PC-9 (cell line): ENCODE data around the gene SDK2. TPM values are rescaled to one million over a fixed set of nuclear protein-coding genes. Genes with fewer than 3 reads are reported as not detected.

Source experiments
- BruUV-seq: library from RNA; stranded (reverse); fragments of 400-500 nt; replicated peaks from 2 replicates; lab custom pipeline; 2021; lab: Mats Ljungman, UMichigan
- CTCF ChIA-PET: fragments of 300-600 bp; sonication (Branson Sonifier 250); formaldehyde crosslinking; loops from one replicate; lab custom pipeline; 2022; ENCODE audit warnings: antibody characterized with exemption; lab: Charles Lee
- POLR2A ChIA-PET: fragments of 300-600 bp; sonication (Branson Sonifier 250); formaldehyde crosslinking; loops from one replicate; lab custom pipeline; 2022; ENCODE audit warnings: antibody characterized with exemption; ENCODE audit not compliant: unreplicated experiment; lab: Charles Lee
- DNase-seq, 2 experiments: peaks; one replicate each; pipeline versions ENCODE4 v3.0.0 to v3.0.0-alpha.2; 2015 to 2022; ENCODE audit warnings: mixed read lengths in 1 of 2
- H2AFZ ChIP-seq: fragments of 200-600 bp; sonication (generic); 2 replicates; pipeline ENCODE4 v1.8.1; 2017; ENCODE audit warnings: antibody characterized with exemption
- H3F3A ChIP-seq: fragments of 200-600 bp; sonication (generic); 2 replicates; pipeline ENCODE4 v1.8.1; 2017; ENCODE audit warnings: antibody characterized with exemption, mild to moderate bottlenecking, low read depth; ENCODE audit not compliant: insufficient read depth
- H3K27ac ChIP-seq: fragments of 200-600 bp; sonication (generic); 2 replicates; pipeline ENCODE4 v1.6.1; 2016; ENCODE audit warnings: mixed run types
- H3K27me3 ChIP-seq: fragments of 200-600 bp; sonication (generic); 2 replicates; pipeline ENCODE4 v1.6.1; 2016; ENCODE audit warnings: low read depth, mixed run types; ENCODE audit not compliant: insufficient read depth
- H3K36me3 ChIP-seq: fragments of 200-600 bp; sonication (generic); 2 replicates; pipeline ENCODE4 v1.6.1; 2016; ENCODE audit warnings: low read depth, mixed run types
- H3K4me1 ChIP-seq: fragments of 200-600 bp; sonication (generic); replicated peaks from 2 replicates; pipeline ENCODE4 v1.6.1; 2016; ENCODE audit warnings: mixed run types; ENCODE audit not compliant: insufficient read depth
- H3K4me2 ChIP-seq: fragments of 200-600 bp; sonication (generic); 2 replicates; pipeline ENCODE4 v1.6.1; 2017; ENCODE audit warnings: mixed run types
- H3K4me3 ChIP-seq: fragments of 200-600 bp; sonication (generic); 2 replicates; pipeline ENCODE4 v1.6.1; 2016; ENCODE audit warnings: mixed run types
- H3K79me2 ChIP-seq: fragments of 200-600 bp; sonication (generic); 2 replicates; pipeline ENCODE4 v1.6.1; 2017; ENCODE audit warnings: low read depth, mixed run types
- H3K9me2 ChIP-seq: fragments of 200-600 bp; sonication (generic); 2 replicates; pipeline ENCODE4 v1.8.1; 2017; ENCODE audit warnings: mild to moderate bottlenecking; ENCODE audit not compliant: insufficient read depth
- H3K9me3 ChIP-seq: fragments of 200-600 bp; sonication (generic); 2 replicates; pipeline ENCODE4 v1.8.1; 2016; ENCODE audit warnings: low read depth; ENCODE audit not compliant: insufficient read depth
- H4K20me1 ChIP-seq: fragments of 200-600 bp; sonication (generic); 2 replicates; pipeline ENCODE4 v1.8.1; 2017; ENCODE audit not compliant: insufficient read depth
- CTCF ChIP-seq: fragments of 200-600 bp; sonication (generic); conservative IDR thresholded peaks from 2 replicates; pipeline ENCODE4 v1.6.1; 2017; ENCODE audit warnings: mixed run types, antibody characterized with exemption, mild to moderate bottlenecking, moderate library complexity
- EZH2 ChIP-seq: fragments of 200-600 bp; sonication (generic); IDR thresholded peaks from 2 replicates; pipeline ENCODE4 v1.8.0; 2017; ENCODE audit warnings: antibody characterized with exemption, low read depth
- intact Hi-C: fragments of 100-400 bp; cut with micrococcal nuclease; formaldehyde crosslinking; loops from one replicate; pipeline ENCODE4 v1.10.0; 2022; ENCODE audit not compliant: unreplicated experiment
- total RNA-seq: library from RNA; stranded (reverse); gene quantifications from 2 replicates; pipeline ENCODE4 v1.2.3, GENCODE V29; 2021

SDK2 gene
- total RNA-seq, 1 experiment from 2014 or later: 0.04 TPM

- no peaks in the 10 kb centered on the region for H3K27me3 ChIP-seq
- no peaks in the 10 kb centered on the region for H3K9me3 ChIP-seq
- DNase-seq: peak; percentile 89 to 99
- TF ChIP-seq CTCF (no peak), EZH2 (no peak)
- BruUV-seq: no TSS peak
- no peaks in the 10 kb centered on the region for H3K9me2 ChIP-seq
- CTCF ChIA-PET: interaction anchor here (0.6 kb wide), 2 partner anchors 69 to 76 kb away, joined by 3 read pairs; no protein-coding TSS in a partner anchor
- H3K36me3 ChIP-seq: no peaks in the 10 kb centered on the region
- intact Hi-C loops: loop anchor here (1.0 to 5.0 kb wide), 4 partner anchors 15 to 577 kb away; no protein-coding TSS in a partner anchor
- peak overlapping the region; percentile 99 for H3K27ac ChIP-seq
- no peak overlapping the region for H2AFZ ChIP-seq
- H3F3A ChIP-seq: peaks cover 70% of the 10 kb centered on the region
- 0 out of 2 replicates have a peak, but pooled peaks cover 3% of the 10 kb centered on the region for H4K20me1 ChIP-seq
- H3K4me1 ChIP-seq: peaks cover 72% of the 10 kb centered on the region
- POLR2A ChIA-PET: interaction anchor here (0.5 to 1.6 kb wide), 3 partner anchors 14 to 17 kb away, joined by 5 to 17 read pairs (median 7); no protein-coding TSS in a partner anchor
- H3K4me2 ChIP-seq: peak overlapping the region; percentile 89
- H3K79me2 ChIP-seq: peaks cover 88% of the 10 kb centered on the region
- peak overlapping the region; percentile 46; the same call in 1 of the 2 replicates for H3K4me3 ChIP-seq
Observed at GRCh38 chr17:73293480-73293911, 350.7 kb downstream of the SDK2 start.

- Histone ChIP-seq H3F3A (peaks cover 71% of the 10 kb centered on the region), H3K36me3 (no peaks in the 10 kb centered on the region), H2AFZ (no peak overlapping the region), H3K79me2 (peaks cover 88% of the 10 kb centered on the region), H3K27me3 (no peaks in the 10 kb centered on the region), H3K4me1 (peaks cover 77% of the 10 kb centered on the region), H3K27ac (peak overlapping the region; percentile 99), H4K20me1 (peaks cover 7% of the 10 kb centered on the region), H3K4me2 (peak overlapping the region; percentile 89), H3K9me2 (no peaks in the 10 kb centered on the region), H3K9me3 (no peaks in the 10 kb centered on the region), H3K4me3 (peak overlapping the region; percentile 46; the same call in 1 of the 2 replicates)
- BruUV-seq: no TSS peak
- peak; percentile 78 to 95 for DNase-seq
- intact Hi-C loops: loop anchor here (1.0 to 5.0 kb wide), 4 partner anchors 15 to 577 kb away; no protein-coding TSS in a partner anchor
- TF ChIP-seq CTCF (no peak), EZH2 (no peak)
- ChIA-PET CTCF (interaction anchor here (0.6 kb wide), 2 partner anchors 70 to 77 kb away, joined by 3 read pairs; no protein-coding TSS in a partner anchor), POLR2A (interaction anchor here (0.5 to 1.6 kb wide), 3 partner anchors 14 to 17 kb away, joined by 5 to 17 read pairs (median 7); no protein-coding TSS in a partner anchor)
Observed at GRCh38 chr17:73293031-73293430, 351.2 kb downstream of the SDK2 start.

GRCh38 chr17:73292031-73292531 is 352.2 kb downstream of the SDK2 start:
- peak; percentile 55 to 82 for DNase-seq
- ChIA-PET POLR2A (interaction anchor here (0.6 to 1.3 kb wide), 7 partner anchors 15 to 917 kb away, joined by 3 to 7 read pairs (median 4); no protein-coding TSS in a partner anchor), CTCF (interaction anchor here (0.6 to 1.2 kb wide), 3 partner anchors 13 to 611 kb away, joined by 3 to 4 read pairs (median 4); no protein-coding TSS in a partner anchor)
- peaks cover 17% of the 10 kb centered on the region for H4K20me1 ChIP-seq
- H3F3A ChIP-seq: peaks cover 76% of the 10 kb centered on the region
- BruUV-seq: TSS peak; percentile 94
- H3K27ac ChIP-seq: peak overlapping the region; percentile 99
- H3K36me3 ChIP-seq: no peaks in the 10 kb centered on the region
- intact Hi-C loops: loop anchor here (5.0 kb wide), 1 partner anchor 35 kb away; no protein-coding TSS in a partner anchor
- peak overlapping the region; percentile 46; the same call in 1 of the 2 replicates for H3K4me3 ChIP-seq
- no peaks in the 10 kb centered on the region for H3K27me3 ChIP-seq
- H3K4me1 ChIP-seq: peaks cover 86% of the 10 kb centered on the region
- TF ChIP-seq EZH2 (no peak), CTCF (no peak)
- peaks cover 88% of the 10 kb centered on the region for H3K79me2 ChIP-seq
- H3K4me2 ChIP-seq: peak overlapping the region; percentile 89
- H2AFZ ChIP-seq: no peak overlapping the region
- no peaks in the 10 kb centered on the region for H3K9me2 ChIP-seq
- H3K9me3 ChIP-seq: no peaks in the 10 kb centered on the region
